Fibroblast of lung (primary cell): ENCODE results near the gene TNIK. TPM values are rescaled to one million over a fixed set of nuclear protein-coding genes. Genes with fewer than 3 reads are reported as not detected.
A peak's percentile ranks its signal among the peaks of the same experiment; 100 is the strongest.

Experiments used
- DNase-seq, 2 donors: peaks; one replicate each; pipeline versions ENCODE4 v3.0.0 to v3.0.0-alpha.2; 2010; ENCODE audit warnings: low read depth in 2 of 2
- H2AFZ ChIP-seq: 2 replicates; pipeline ENCODE4 v1.5.1; 2012; ENCODE audit warnings: low read length, control low read depth, inconsistent platforms
- H3K27ac ChIP-seq: 2 replicates; pipeline ENCODE4 v1.5.1; 2011; ENCODE audit warnings: low read length, control low read depth; ENCODE audit not compliant: insufficient read depth
- H3K27me3 ChIP-seq: 2 replicates; pipeline ENCODE4 v1.5.1; 2011; ENCODE audit warnings: mild to moderate bottlenecking, low read length; ENCODE audit not compliant: control insufficient read depth, insufficient read depth
- H3K36me3 ChIP-seq: 2 replicates; pipeline ENCODE4 v1.5.1; 2011; ENCODE audit warnings: low read length; ENCODE audit not compliant: control insufficient read depth, insufficient read depth
- H3K4me1 ChIP-seq: 2 replicates; pipeline ENCODE4 v1.5.1; 2011; ENCODE audit warnings: low read length; ENCODE audit not compliant: control insufficient read depth, insufficient read depth; ENCODE audit errors: extremely low read depth
- H3K4me2 ChIP-seq: 2 replicates; pipeline ENCODE4 v1.5.1; 2011; ENCODE audit warnings: low read length, control low read depth; ENCODE audit not compliant: insufficient read depth; ENCODE audit errors: extremely low read depth
- H3K4me3 ChIP-seq, 4 experiments: fragments of 200-600 bp in 1 of 4; sonication (generic) in 1 of 4; replicated peaks in 1 of 4; 2 replicates each; pipeline ENCODE4 v1.5.1; 2011 to 2016; ENCODE audit warnings: low read length in 4 of 4, low read depth in 3 of 4, mild to moderate bottlenecking in 3 of 4, control low read depth in 2 of 4, inconsistent platforms in 1 of 4, mixed read lengths in 1 of 4; ENCODE audit not compliant: insufficient read depth in 1 of 4; ENCODE audit errors: control extremely low read depth in 1 of 4
- H3K79me2 ChIP-seq: 2 replicates; pipeline ENCODE4 v1.5.1; 2012; ENCODE audit warnings: mild to moderate bottlenecking, low read length, inconsistent platforms; ENCODE audit not compliant: control insufficient read depth, insufficient read depth
- H3K9ac ChIP-seq: 2 replicates; pipeline ENCODE4 v1.5.1; 2011; ENCODE audit warnings: mild to moderate bottlenecking, low read length, control low read depth; ENCODE audit not compliant: insufficient read depth
- H3K9me3 ChIP-seq: 2 replicates; pipeline ENCODE4 v1.5.1; 2012; ENCODE audit warnings: low read depth, low read length; ENCODE audit not compliant: control insufficient read depth, insufficient read depth
- H4K20me1 ChIP-seq: 2 replicates; pipeline ENCODE4 v1.5.1; 2011; ENCODE audit warnings: low read length; ENCODE audit not compliant: control insufficient read depth, insufficient read depth; ENCODE audit errors: extremely low read depth
- EZH2 ChIP-seq: IDR thresholded peaks from 2 replicates; pipeline ENCODE4 v1.5.1; 2012; ENCODE audit warnings: low read length, control low read depth, mild to moderate bottlenecking; ENCODE audit errors: missing control alignments
- polyA plus RNA-seq, 2 donors: library from polyadenylated mRNA; depleted of rRNA in 1 of 2; stranded (reverse) in 1 of 2; unstranded in 1 of 2; fragments of >200 nt; gene quantifications; 2 replicates each; pipeline ENCODE4 v1.2.1, GENCODE V29; 2011 to 2012; ENCODE audit warnings: missing spikeins in 1 of 2
- total RNA-seq: library from RNA; depleted of rRNA; stranded (reverse); fragments of >200 nt; gene quantifications from 2 replicates; pipeline ENCODE4 v1.2.1, GENCODE V29; 2014
- TF ChIP-seq, protein P1 (sequence below), 2 donors: IDR thresholded peaks in 1 of 2; conservative IDR thresholded peaks in 1 of 2; 1 replicate in 1 of 2; 2 replicates in 1 of 2; pipeline ENCODE4 v1.5.1; 2011 to 2012; ENCODE audit warnings: low read length in 2 of 2, control low read depth in 1 of 2, inconsistent platforms in 1 of 2, low read depth in 1 of 2, mild to moderate bottlenecking in 1 of 2

The TNIK gene
- total and polyA plus RNA-seq, 2 donors (not counting 1 experiment from before 2014, with no cell fraction given), result 13.8 to 39.3 TPM

DNA sequence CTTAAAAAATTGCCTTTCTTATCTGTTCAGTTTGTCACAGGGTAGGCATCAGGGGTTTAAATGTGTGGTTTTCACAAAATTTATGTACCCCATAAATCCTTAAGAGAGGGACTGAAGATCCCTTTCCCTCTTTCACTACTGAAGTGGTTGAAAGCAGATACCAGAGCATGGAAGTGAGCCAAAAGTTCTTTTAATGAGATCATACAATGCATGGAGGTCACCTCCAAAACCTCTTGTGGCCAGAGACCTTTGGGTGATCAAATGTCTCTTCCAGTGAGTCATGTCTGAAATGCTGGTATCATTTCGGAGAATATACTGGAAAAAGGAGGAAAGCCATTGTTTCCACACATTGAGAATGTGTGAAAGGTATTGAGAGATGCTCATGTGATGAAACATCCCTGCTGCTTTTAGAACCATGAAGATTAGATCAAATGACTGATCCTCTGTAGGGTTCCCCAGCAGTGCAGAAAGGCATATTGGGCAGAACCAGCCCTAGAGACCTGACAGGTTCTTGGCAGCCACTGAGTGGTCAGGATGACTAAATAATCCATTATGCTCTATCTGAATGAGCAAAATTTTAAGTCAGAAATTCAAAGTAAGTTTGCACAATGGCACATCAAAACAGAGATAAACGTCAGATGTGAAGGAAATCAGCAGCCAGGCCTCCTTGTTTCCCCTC lies 267.9 kb downstream of the TNIK start:
- no peaks in the 10 kb centered on the region for H3K79me2 ChIP-seq
- H3K27ac ChIP-seq, result no peak overlapping the region
- no peak overlapping the region for H2AFZ ChIP-seq
- no peaks in the 10 kb centered on the region for H3K27me3 ChIP-seq
- no peaks in the 10 kb centered on the region for H4K20me1 ChIP-seq
- no peak overlapping the region for H3K4me3 ChIP-seq
- no peaks in the 10 kb centered on the region for H3K36me3 ChIP-seq
- H3K4me1 ChIP-seq, result peaks cover 4% of the 10 kb centered on the region
- no peak overlapping the region for H3K9ac ChIP-seq
- TF ChIP-seq, protein P1, sequence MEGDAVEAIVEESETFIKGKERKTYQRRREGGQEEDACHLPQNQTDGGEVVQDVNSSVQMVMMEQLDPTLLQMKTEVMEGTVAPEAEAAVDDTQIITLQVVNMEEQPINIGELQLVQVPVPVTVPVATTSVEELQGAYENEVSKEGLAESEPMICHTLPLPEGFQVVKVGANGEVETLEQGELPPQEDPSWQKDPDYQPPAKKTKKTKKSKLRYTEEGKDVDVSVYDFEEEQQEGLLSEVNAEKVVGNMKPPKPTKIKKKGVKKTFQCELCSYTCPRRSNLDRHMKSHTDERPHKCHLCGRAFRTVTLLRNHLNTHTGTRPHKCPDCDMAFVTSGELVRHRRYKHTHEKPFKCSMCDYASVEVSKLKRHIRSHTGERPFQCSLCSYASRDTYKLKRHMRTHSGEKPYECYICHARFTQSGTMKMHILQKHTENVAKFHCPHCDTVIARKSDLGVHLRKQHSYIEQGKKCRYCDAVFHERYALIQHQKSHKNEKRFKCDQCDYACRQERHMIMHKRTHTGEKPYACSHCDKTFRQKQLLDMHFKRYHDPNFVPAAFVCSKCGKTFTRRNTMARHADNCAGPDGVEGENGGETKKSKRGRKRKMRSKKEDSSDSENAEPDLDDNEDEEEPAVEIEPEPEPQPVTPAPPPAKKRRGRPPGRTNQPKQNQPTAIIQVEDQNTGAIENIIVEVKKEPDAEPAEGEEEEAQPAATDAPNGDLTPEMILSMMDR (conservative IDR thresholded peaks at IDR 0.05 in 1 of 2, IDR thresholded peaks at IDR 0.05 in 1 of 2; ENCODE audit: low read depth in 1 of 2, low read length in 2 of 2), result no peak
- no peak for TF ChIP-seq EZH2
- peak; percentile 85 to 99 for DNase-seq
- H3K9me3 ChIP-seq, result no peaks in the 10 kb centered on the region
- no peak overlapping the region for H3K4me2 ChIP-seq

DNA sequence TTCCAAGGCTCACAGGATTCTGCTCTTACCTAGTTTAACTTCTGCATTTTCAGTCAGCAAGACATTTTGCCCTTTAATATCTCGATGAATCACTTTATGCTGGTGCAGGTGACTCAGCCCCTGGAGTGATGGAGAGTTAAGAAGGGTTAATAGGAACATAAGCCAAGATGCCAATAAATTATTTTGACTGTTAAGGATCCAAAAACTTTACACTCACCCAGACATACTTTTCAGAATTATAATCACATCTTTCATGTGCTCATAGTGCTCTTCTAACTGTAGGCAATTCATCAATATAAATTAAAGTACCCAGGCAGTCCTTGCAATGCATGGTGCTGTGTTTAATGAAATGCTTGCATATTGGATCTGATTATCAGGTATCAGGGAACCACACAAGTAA lies 269.5 kb downstream of the TNIK start:
- no peak overlapping the region for H3K9ac ChIP-seq
- no peak overlapping the region for H3K4me2 ChIP-seq
- TF ChIP-seq, protein P1 (conservative IDR thresholded peaks at IDR 0.05 in 1 of 2, IDR thresholded peaks at IDR 0.05 in 1 of 2; ENCODE audit: low read depth in 1 of 2, low read length in 2 of 2), result no peak
- no peak for TF ChIP-seq EZH2
- DNase-seq, result peak in 1 of 2 donors; percentile 79
- no peaks in the 10 kb centered on the region for H4K20me1 ChIP-seq
- no peak overlapping the region for H3K27ac ChIP-seq
- no peaks in the 10 kb centered on the region for H3K36me3 ChIP-seq
- peaks cover 4% of the 10 kb centered on the region for H3K4me1 ChIP-seq
- H3K4me3 ChIP-seq, result no peak overlapping the region
- H3K79me2 ChIP-seq, result no peaks in the 10 kb centered on the region
- H2AFZ ChIP-seq, result no peak overlapping the region
- no peaks in the 10 kb centered on the region for H3K9me3 ChIP-seq
- H3K27me3 ChIP-seq, result no peaks in the 10 kb centered on the region

DNA sequence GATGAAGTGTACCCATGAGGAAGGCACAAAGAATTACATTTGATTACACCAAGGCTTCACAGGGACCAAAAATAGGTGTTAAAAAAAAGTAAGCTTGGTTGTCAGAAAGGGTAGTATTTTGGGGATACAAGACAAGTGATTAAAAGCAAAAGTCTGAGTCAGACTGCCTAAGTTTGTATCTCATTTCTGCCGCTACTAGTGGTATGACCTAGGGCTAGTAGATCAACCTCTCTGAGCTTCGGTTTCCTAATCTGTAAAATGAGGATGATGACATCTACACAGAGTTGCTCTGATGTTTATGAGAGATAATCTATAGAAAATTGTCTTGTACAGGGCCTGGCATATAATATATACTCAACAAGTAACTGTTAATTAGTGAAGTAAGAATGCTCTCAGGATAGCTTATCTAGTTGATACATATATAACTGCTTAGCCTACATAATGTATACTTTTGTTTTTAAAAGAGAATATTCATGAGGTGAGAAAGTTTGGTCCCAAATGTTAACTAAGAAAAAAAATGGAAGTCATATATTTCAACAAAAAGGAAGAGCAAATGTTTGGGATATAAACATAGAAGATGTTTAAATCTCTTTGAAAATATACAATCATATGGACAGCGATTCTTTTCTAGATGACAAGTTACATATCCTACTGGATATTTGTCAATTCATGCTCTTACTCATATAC lies 270.7 kb downstream of the TNIK start:
- no peak overlapping the region for H3K4me2 ChIP-seq
- DNase-seq, result no peak
- H3K36me3 ChIP-seq, result no peaks in the 10 kb centered on the region
- peaks cover 4% of the 10 kb centered on the region for H3K4me1 ChIP-seq
- H3K27ac ChIP-seq, result no peak overlapping the region
- H3K27me3 ChIP-seq, result no peaks in the 10 kb centered on the region
- H3K9ac ChIP-seq, result no peak overlapping the region
- TF ChIP-seq EZH2, result no peak
- TF ChIP-seq, protein P1 (conservative IDR thresholded peaks at IDR 0.05 in 1 of 2, IDR thresholded peaks at IDR 0.05 in 1 of 2; ENCODE audit: low read depth in 1 of 2, low read length in 2 of 2), result no peak
- no peak overlapping the region for H2AFZ ChIP-seq
- no peaks in the 10 kb centered on the region for H3K79me2 ChIP-seq
- no peaks in the 10 kb centered on the region for H4K20me1 ChIP-seq
- no peak overlapping the region for H3K4me3 ChIP-seq
- H3K9me3 ChIP-seq, result no peaks in the 10 kb centered on the region
